ENCODE measurements around the gene GUK1. TPM values are rescaled to one million over a fixed set of nuclear protein-coding genes. Genes with fewer than 3 reads are reported as not detected.

Gene GUK1
- total RNA-seq, 2 experiments from 2014 or later = 375 to 376 TPM

GRCh38 chr1:228093050-228093906, 46.8 kb upstream of the GUK1 start:
- DNase-seq (peak; percentile 1), ATAC-seq (no peak)
- CTCF ChIA-PET = interaction anchor here (1.3 to 2.9 kb wide), 2 partner anchors 94 to 95 kb away, joined by 3 to 10 read pairs; no protein-coding TSS in a partner anchor
- POLR2A ChIA-PET = interaction anchor here (4.9 to 5.6 kb wide), 2 partner anchors 6 to 10 kb away, joined by 40 to 51 read pairs; partner anchors contain the start of gene ARF1
- Mint-ChIP-seq H3K4me1 (ENCODE audit: low read depth) (peaks cover 54% of the 10 kb centered on the region), H3K27me3 (no peaks in the 10 kb centered on the region), H3K36me3 (ENCODE audit: low read depth) (peaks cover 84% of the 10 kb centered on the region), H3K27ac (no peak overlapping the region), H3K4me3 (no peak overlapping the region), H3K9me3 (peaks cover 14% of the 10 kb centered on the region)
- TF ChIP-seq CTCF (IDR thresholded peaks at IDR 0.05) = no peak
- intact Hi-C loops (cut with micrococcal nuclease) = no loop called here

DNA sequence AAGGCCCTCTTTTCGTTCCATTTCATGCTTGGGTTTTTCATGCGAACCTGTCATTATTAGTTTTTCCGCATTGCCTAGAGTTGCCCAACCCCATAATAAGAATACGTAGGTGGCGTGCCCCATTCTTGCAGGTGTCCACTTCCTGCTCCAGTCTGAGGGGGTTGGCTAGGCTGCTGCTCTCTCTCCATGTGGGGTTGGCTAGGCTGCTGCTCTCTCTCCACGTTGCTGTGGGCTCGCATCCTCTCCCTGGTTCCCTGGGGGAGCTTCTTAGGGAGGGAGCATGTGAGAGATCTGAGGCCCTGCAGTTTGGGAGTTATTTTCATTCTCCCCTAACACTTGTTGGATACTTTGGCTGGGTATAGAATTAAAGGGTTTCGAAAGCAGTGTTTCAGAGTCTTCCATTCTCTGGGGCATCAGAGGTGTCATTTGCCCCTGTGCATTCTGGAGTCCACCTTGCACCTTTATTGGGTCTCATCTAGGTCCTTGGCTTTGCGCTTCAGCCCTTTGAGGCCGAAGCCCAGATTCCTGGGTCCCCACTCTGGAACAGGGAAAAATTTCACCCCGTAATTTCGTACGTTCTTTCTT, 45.6 kb upstream of the GUK1 start:
- CTCF ChIA-PET = interaction anchor here (1.3 kb wide), 1 partner anchor 96 kb away, joined by 3 read pairs; no protein-coding TSS in a partner anchor
- Mint-ChIP-seq H3K9me3 (peaks cover 14% of the 10 kb centered on the region), H3K27me3 (no peaks in the 10 kb centered on the region), H3K4me1 (ENCODE audit: low read depth) (peaks cover 42% of the 10 kb centered on the region), H3K36me3 (ENCODE audit: low read depth) (peaks cover 84% of the 10 kb centered on the region), H3K4me3 (no peak overlapping the region), H3K27ac (no peak overlapping the region)
- intact Hi-C loops (cut with micrococcal nuclease) = no loop called here
- ATAC-seq (no peak), DNase-seq (peak; percentile 0)
- POLR2A ChIA-PET = interaction anchor here (1.0 to 5.6 kb wide), 3 partner anchors 8 to 12 kb away, joined by 3 to 40 read pairs (median 4); partner anchors contain the start of gene ARF1
- no peak for TF ChIP-seq CTCF (IDR thresholded peaks at IDR 0.05)

DNA sequence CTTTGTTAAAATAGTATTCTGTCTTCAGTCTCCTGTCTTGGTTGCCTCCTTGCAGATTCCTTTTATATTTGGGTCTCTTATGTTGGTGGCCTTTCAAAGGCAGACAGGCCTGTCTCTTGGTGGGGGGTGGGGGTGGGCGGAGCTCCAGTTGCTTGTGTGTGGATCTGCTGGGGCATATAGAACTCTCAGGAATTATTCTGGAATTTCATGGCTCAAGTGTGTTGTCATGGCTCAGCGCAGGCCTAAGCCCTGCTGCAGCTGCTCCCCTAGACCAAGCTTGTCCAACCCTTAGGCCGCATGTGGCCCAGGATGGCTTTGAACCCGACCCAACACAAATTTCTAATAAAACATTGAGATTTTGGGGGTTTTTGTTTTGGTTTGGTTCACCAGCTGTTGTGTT, 44.9 kb upstream of the GUK1 start:
- intact Hi-C loops (cut with micrococcal nuclease) = no loop called here
- no peak for TF ChIP-seq CTCF (IDR thresholded peaks at IDR 0.05)
- peaks cover 14% of the 10 kb centered on the region for H3K9me3 Mint-ChIP-seq
- no peaks in the 10 kb centered on the region for H3K27me3 Mint-ChIP-seq
- H3K27ac Mint-ChIP-seq = no peak overlapping the region
- DNase-seq = no peak
- ATAC-seq = no peak
- H3K4me3 Mint-ChIP-seq = no peak overlapping the region
- ChIA-PET POLR2A (interaction anchor here (1.0 to 5.6 kb wide), 3 partner anchors 8 to 12 kb away, joined by 3 to 40 read pairs (median 4); partner anchors contain the start of gene ARF1), CTCF (no interaction called here)
- peaks cover 36% of the 10 kb centered on the region for H3K4me1 Mint-ChIP-seq (ENCODE audit: low read depth)
- peaks cover 81% of the 10 kb centered on the region for H3K36me3 Mint-ChIP-seq (ENCODE audit: low read depth)

- ChIA-PET POLR2A (interaction anchor here (1.4 to 5.6 kb wide), 2 partner anchors 9 to 13 kb away, joined by 4 to 40 read pairs; partner anchors contain the start of gene ARF1), CTCF (no interaction called here)
- peaks cover 74% of the 10 kb centered on the region for H3K36me3 Mint-ChIP-seq (ENCODE audit: low read depth)
- no peak overlapping the region for H3K4me3 Mint-ChIP-seq
- peaks cover 28% of the 10 kb centered on the region for H3K4me1 Mint-ChIP-seq (ENCODE audit: low read depth)
- no peak for TF ChIP-seq CTCF (IDR thresholded peaks at IDR 0.05)
- DNase-seq (peak; percentile 0), ATAC-seq (no peak)
- intact Hi-C loops (cut with micrococcal nuclease) = no loop called here
- H3K27me3 Mint-ChIP-seq = no peaks in the 10 kb centered on the region
- H3K9me3 Mint-ChIP-seq = peaks cover 14% of the 10 kb centered on the region
- H3K27ac Mint-ChIP-seq = peak overlapping the region; percentile 31
These were observed 44.1 kb upstream of the GUK1 start for GRCh38 chr1:228095938-228096337.
